Heart left ventricle (tissue), 13 donors: ENCODE measurements around the gene CFAP54.

Source experiments
- POLR2A ChIP-seq, 2 donors: fragments of 450-650 bp; IDR thresholded peaks; one replicate each; pipeline ENCODE4 v1.6.1; 2017; ENCODE audit warnings: antibody characterized with exemption in 2 of 2, mild to moderate bottlenecking in 2 of 2, moderate library complexity in 2 of 2
- TF ChIP-seq, protein P1 (sequence below), 12 donors: fragments of 200-600 bp; sonication (generic) in 4 of 12; IDR thresholded peaks; one replicate each; pipeline versions ENCODE4 v1.5.0 to v1.8.0; 2018 to 2022; ENCODE audit warnings: antibody characterized with exemption in 12 of 12, mild to moderate bottlenecking in 5 of 12
- donor health status: ischemic (EF 13 %, LVEDD 7.1; RV severe dilation, severe dysfunction).
- donor health status: DM: no; HTN: yes; CAD: no.
- donor health status: DM: no; HTN: no; CAD: no.
- donor health status: ischemic (EF 25% LVEDD 6.9; RV normal size, moderate dysfunction).
- donor health status: ischemic (EF 25% LVEDD 5.7; RV mildly dilated, moderate dysfunction).
- donor health status: ischemic (EF 35%, LVEDD 5.7; RV mildly dilated, moderate dysfunction).
- donor health status: nonischemic (EF 11% LVEDD 7.7; RV severe dilation, severe dysfunction).
- donor health status: DM: yes; HTN: yes; CAD: no.
- donor health status: PGD.
- donor health status: ischemic (EF 29% LVEDD 5.4; RV normal size, mild dysfunction).
- donor health status: nonischemic (EF 23%, LVEDD 6.1; RV moderate dilation, normal function).

DNA sequence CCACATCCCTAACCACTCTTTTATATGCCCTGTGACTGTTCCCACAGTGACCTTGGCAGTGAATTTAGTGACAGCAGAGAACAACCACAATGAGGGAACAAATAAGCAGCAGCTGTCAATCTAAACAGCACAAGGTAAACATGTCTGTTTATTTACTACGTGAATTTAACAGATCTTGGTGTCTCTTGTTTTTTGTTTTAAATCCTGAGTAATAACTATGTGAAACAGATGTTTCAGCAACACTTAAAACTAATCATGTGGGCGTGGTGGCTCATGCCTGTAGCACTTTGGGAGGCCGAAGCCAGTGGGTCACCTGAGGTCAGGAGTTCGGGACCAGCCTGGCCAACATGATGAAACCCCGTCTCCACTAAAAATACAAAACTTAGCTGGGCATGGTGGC, 17.0 kb upstream of the CFAP54 start:
- TF ChIP-seq, protein P1, sequence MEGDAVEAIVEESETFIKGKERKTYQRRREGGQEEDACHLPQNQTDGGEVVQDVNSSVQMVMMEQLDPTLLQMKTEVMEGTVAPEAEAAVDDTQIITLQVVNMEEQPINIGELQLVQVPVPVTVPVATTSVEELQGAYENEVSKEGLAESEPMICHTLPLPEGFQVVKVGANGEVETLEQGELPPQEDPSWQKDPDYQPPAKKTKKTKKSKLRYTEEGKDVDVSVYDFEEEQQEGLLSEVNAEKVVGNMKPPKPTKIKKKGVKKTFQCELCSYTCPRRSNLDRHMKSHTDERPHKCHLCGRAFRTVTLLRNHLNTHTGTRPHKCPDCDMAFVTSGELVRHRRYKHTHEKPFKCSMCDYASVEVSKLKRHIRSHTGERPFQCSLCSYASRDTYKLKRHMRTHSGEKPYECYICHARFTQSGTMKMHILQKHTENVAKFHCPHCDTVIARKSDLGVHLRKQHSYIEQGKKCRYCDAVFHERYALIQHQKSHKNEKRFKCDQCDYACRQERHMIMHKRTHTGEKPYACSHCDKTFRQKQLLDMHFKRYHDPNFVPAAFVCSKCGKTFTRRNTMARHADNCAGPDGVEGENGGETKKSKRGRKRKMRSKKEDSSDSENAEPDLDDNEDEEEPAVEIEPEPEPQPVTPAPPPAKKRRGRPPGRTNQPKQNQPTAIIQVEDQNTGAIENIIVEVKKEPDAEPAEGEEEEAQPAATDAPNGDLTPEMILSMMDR (IDR thresholded peaks at IDR 0.05), result no peak
- no peak for TF ChIP-seq POLR2A (IDR thresholded peaks at IDR 0.05)
